AG10803 (cell line): ENCODE results near the gene SMYD3.
A peak's percentile ranks its signal among the peaks of the same experiment; 100 is the strongest.
"Not testable (repeated sequence)": the region's sequence is repeated elsewhere in the genome, so short reads cannot be mapped to it uniquely, and the experiment has no call there.

Experiments used
- DNase-seq: peaks from one replicate; pipeline ENCODE4 v3.0.0; 2010; ENCODE audit warnings: low read depth
- H3K4me3 ChIP-seq: 2 replicates; pipeline ENCODE4 v1.5.1; 2011; ENCODE audit warnings: mild to moderate bottlenecking, low read length, control low read depth
- TF ChIP-seq, protein P1 (sequence below): conservative IDR thresholded peaks from 2 replicates; pipeline ENCODE4 v1.5.1; 2011; ENCODE audit warnings: mild to moderate bottlenecking, low read length, control low read depth, inconsistent platforms

The SMYD3 gene

DNA sequence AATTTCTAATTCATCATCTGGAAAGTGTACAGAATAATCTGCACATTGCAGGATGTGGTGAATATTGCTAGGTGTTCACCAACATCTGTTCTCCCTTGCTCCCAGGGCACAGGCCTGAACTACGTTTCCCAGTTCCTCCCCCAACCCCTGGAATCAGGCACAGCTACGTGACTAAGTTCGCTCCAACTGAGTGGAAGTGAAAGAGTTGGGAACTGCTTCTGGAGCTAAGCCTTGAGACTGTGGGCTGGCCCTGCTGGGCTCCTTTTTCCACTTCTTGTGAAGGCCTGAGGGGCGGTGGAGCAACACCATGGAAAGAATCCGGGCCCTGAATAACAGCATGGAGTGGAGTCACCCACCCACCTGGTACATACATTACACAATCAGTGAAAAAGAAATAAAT is 534.6 kb downstream of the SMYD3 start:
- H3K4me3 ChIP-seq, result no peak overlapping the region
- TF ChIP-seq, protein P1, sequence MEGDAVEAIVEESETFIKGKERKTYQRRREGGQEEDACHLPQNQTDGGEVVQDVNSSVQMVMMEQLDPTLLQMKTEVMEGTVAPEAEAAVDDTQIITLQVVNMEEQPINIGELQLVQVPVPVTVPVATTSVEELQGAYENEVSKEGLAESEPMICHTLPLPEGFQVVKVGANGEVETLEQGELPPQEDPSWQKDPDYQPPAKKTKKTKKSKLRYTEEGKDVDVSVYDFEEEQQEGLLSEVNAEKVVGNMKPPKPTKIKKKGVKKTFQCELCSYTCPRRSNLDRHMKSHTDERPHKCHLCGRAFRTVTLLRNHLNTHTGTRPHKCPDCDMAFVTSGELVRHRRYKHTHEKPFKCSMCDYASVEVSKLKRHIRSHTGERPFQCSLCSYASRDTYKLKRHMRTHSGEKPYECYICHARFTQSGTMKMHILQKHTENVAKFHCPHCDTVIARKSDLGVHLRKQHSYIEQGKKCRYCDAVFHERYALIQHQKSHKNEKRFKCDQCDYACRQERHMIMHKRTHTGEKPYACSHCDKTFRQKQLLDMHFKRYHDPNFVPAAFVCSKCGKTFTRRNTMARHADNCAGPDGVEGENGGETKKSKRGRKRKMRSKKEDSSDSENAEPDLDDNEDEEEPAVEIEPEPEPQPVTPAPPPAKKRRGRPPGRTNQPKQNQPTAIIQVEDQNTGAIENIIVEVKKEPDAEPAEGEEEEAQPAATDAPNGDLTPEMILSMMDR, result no peak
- DNase-seq, result peak; percentile 33

DNA sequence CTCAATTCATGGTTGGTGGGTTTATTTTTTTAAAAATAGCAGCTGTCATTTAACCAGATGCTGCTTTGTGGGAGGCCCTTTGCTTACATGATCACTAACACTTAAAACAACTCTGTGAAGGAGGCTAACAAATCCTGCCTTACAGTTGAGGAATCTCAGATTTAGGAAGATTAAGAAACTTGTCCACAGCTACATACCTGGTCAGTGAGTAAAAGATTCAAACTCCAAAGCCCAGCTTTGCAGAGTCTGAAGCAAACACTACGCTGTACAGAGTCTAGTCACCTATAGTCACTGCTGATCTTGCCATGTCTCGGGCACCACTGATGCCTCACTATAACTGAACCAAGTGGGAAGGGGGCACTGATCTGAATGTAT is 535.4 kb downstream of the SMYD3 start:
- no peak overlapping the region for H3K4me3 ChIP-seq
- TF ChIP-seq, protein P1, result no peak
- peak; percentile 60 for DNase-seq

DNA sequence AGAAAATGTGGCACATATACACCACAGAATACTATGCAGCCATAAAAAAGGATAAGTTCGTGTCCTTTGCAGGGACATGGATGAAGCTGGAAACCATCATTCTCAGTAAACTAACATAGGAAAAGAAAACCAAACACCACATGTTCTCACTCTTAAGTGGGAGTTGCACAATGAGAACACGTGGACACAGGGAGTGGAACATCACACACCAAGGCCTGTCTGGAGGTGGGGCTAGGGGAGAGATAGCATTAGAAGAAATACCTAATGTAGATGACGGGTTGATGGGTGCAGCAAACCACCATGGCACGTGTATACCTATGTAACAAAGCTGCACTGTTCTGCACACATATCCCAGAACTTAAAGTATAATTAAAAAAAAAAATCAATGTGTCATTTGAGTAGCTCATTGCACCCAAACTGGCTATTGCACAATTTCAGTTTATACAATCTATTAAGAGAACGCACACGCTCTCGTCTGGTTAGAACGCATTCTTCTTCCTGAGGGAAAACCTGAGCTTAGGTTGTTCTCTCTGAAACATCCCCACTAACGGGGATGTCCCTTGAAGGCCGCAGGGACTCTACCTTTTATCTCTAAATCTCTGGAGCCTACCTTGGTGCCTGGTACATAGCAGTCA is 535.9 kb downstream of the SMYD3 start:
- H3K4me3 ChIP-seq, DNase-seq: not testable (repeated sequence)

DNA sequence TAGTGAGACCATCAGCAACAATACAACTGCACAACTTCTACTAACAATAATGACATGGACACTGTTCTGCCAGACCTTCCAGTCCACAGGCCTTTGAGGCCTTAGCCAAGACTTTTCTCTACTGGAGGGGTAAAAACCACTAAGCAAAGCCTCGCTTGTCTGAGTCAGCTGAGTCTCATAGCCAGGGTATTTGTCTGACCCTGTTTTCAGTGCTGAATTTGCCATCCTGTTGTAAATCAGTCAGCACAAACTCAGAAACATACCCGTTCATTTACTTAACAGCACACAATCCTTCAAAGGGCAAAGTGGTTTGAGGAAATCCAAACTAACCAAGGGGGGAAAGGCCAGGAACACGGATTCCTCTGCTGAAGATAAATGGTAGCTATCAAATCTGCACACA is 537.8 kb downstream of the SMYD3 start:
- peak; percentile 100 for DNase-seq
- no peak overlapping the region for H3K4me3 ChIP-seq
- TF ChIP-seq, protein P1, result no peak

DNA sequence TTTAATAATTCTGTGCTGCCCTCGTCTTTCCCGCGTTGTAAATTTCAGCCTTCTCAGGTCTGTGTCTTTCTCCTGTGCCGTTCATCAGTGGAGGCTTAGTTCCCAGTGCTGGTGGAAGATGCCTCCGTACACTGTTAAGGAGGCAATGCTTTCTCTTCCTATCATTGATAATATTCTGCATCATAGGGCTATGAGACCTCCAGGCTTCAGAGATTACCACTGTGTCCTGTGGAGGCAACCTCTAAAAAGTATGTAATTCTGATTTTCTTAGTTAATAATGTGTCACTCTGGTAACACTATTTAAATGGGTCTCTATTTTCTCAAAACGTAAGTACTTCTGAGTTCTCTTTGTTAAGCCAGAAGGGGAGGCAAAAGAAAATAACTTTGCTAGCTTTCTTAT is 538.3 kb downstream of the SMYD3 start:
- H3K4me3 ChIP-seq, result no peak overlapping the region
- TF ChIP-seq, protein P1, result no peak
- no peak for DNase-seq

DNA sequence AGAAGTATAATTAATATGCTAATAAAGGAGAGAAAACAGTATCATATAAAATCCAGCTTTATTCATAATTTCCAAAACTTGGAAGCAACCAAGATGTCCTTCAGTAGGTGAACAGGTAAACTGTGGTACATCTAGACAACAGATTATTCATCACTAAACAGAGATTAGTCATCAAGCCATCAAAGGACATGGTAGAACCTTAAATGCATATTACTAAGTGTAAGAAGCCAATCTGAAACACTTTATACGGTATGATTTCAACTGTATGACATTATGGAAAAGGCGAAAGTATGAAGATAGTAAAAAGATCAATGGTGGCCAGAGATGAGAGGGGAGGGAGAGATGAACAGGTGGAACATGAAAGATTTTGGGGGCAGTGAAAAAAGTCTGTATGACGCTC is 541.7 kb downstream of the SMYD3 start:
- DNase-seq, result no peak
- no peak overlapping the region for H3K4me3 ChIP-seq
- TF ChIP-seq, protein P1, result no peak

DNA sequence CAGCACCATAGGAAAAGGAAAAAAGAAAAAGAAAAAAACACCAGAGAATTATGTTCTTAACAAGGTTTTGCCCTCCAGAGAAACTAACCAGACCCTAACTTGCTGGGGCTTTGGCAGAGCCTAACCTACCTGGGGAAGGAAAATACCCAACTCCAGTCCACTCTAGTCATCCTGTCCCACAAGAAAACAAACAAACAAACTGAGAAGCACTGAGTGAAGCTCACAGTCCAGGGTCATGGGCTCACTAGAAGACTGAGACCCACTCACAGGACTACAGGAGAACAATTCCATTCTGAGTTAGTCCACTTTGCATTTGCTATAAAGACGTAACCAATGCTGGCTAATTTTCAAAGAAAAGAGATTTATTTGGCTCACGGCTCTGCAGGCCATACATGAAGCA is 543.4 kb downstream of the SMYD3 start:
- H3K4me3 ChIP-seq, result no peak overlapping the region
- no peak for DNase-seq
- TF ChIP-seq, protein P1, result no peak

DNA sequence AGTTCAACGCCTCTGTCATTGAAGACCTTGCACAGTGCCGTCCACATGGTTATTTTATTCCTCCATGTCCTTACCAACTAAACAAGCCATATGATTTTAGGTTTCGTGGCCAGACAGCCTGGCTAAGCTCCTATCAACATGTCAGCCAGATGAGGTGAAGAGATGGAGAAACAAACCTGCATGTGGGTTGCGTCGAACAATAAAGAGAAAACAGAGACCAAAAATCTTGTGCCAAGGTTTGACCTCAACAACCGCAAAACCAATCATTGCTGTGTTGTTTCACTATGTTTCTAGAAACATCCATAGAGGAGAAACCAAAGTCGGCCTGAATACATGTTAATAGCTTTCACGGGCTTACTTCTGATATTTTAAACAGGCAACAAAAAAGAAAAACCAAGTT is 544.6 kb downstream of the SMYD3 start:
- TF ChIP-seq, protein P1, result no peak
- DNase-seq, result no peak
- no peak overlapping the region for H3K4me3 ChIP-seq
